Smooth muscle cell (in vitro differentiated cells): ENCODE results near the gene ACHE. TPM values are rescaled to one million over a fixed set of nuclear protein-coding genes. Genes with fewer than 3 reads are reported as not detected.
A peak's percentile ranks its signal among the peaks of the same experiment; 100 is the strongest.

Experiments used
- DNase-seq: peaks from one replicate; lab custom pipeline; 2025; ENCODE audit not compliant: unreplicated experiment; lab: John Stamatoyannopoulos, UW
- H2AFZ ChIP-seq: fragments of 200-600 bp; sonication (generic); 2 replicates; pipeline ENCODE4 v1.6.0; 2016; ENCODE audit warnings: antibody characterized with exemption, low read depth, mild to moderate bottlenecking
- H3F3A ChIP-seq: fragments of 200-600 bp; sonication (generic); 2 replicates; pipeline ENCODE4 v1.6.0; 2017; ENCODE audit warnings: antibody characterized with exemption, low read depth
- H3K27ac ChIP-seq: fragments of 200-600 bp; sonication (generic); 2 replicates; pipeline ENCODE4 v1.5.1; 2016; ENCODE audit warnings: low read depth, mild to moderate bottlenecking
- H3K27me3 ChIP-seq: fragments of 200-600 bp; sonication (generic); 2 replicates; pipeline ENCODE4 v1.6.1; 2016; ENCODE audit warnings: low read depth, mild to moderate bottlenecking
- H3K36me3 ChIP-seq: fragments of 200-600 bp; sonication (generic); 2 replicates; pipeline ENCODE4 v1.5.1; 2016; ENCODE audit warnings: low read depth
- H3K4me1 ChIP-seq: fragments of 200-600 bp; sonication (generic); 2 replicates; pipeline ENCODE4 v1.5.1; 2016; ENCODE audit warnings: low read depth
- H3K4me2 ChIP-seq: fragments of 200-600 bp; sonication (generic); 2 replicates; pipeline ENCODE4 v1.6.0; 2016; ENCODE audit warnings: mild to moderate bottlenecking
- H3K4me3 ChIP-seq: fragments of 200-600 bp; sonication (generic); 2 replicates; pipeline ENCODE4 v1.5.1; 2016; ENCODE audit warnings: mild to moderate bottlenecking
- H3K79me2 ChIP-seq: fragments of 200-600 bp; sonication (generic); 2 replicates; pipeline ENCODE4 v1.6.0; 2016; ENCODE audit warnings: low read depth, mild to moderate bottlenecking
- H3K9ac ChIP-seq: fragments of 200-600 bp; sonication (generic); 2 replicates; pipeline ENCODE4 v1.6.0; 2016; ENCODE audit warnings: low read depth
- H3K9me3 ChIP-seq: fragments of 200-600 bp; sonication (generic); replicated peaks from 2 replicates; pipeline ENCODE4 v1.5.1; 2016; ENCODE audit warnings: low read depth
- H4K20me1 ChIP-seq: fragments of 200-600 bp; sonication (generic); 2 replicates; pipeline ENCODE4 v1.6.0; 2016; ENCODE audit warnings: low read depth
- WGBS: methylation state at CpG from one replicate; pipeline ENCODE4 v1.1.7; 2016; ENCODE audit warnings: low lambda C conversion rate; 5-methylcytosine and 5-hydroxymethylcytosine counted together
- polyA plus RNA-seq: library from polyadenylated mRNA; unstranded; fragments of >200 nt; fragmentation: Nextera tagmentation; extraction: Ambion mirVana; gene quantifications from 2 replicates; pipeline ENCODE4 v1.2.1, GENCODE V29; 2016
- total RNA-seq: library from RNA; depleted of rRNA; stranded (reverse); fragments of >200 nt; gene quantifications from 2 replicates; pipeline ENCODE4 v1.2.3, GENCODE V29; 2014
- TF ChIP-seq, protein P1 (sequence below): fragments of 200-600 bp; sonication (generic); IDR thresholded peaks from 2 replicates; pipeline ENCODE4 v1.5.1; 2017; ENCODE audit warnings: borderline replicate concordance, mild to moderate bottlenecking, antibody characterized with exemption; ENCODE audit not compliant: insufficient read depth, poor library complexity, severe bottlenecking

The ACHE gene
- total and polyA plus RNA-seq, 2 experiments from 2014 or later, result 2.6 to 3.5 TPM

DNA sequence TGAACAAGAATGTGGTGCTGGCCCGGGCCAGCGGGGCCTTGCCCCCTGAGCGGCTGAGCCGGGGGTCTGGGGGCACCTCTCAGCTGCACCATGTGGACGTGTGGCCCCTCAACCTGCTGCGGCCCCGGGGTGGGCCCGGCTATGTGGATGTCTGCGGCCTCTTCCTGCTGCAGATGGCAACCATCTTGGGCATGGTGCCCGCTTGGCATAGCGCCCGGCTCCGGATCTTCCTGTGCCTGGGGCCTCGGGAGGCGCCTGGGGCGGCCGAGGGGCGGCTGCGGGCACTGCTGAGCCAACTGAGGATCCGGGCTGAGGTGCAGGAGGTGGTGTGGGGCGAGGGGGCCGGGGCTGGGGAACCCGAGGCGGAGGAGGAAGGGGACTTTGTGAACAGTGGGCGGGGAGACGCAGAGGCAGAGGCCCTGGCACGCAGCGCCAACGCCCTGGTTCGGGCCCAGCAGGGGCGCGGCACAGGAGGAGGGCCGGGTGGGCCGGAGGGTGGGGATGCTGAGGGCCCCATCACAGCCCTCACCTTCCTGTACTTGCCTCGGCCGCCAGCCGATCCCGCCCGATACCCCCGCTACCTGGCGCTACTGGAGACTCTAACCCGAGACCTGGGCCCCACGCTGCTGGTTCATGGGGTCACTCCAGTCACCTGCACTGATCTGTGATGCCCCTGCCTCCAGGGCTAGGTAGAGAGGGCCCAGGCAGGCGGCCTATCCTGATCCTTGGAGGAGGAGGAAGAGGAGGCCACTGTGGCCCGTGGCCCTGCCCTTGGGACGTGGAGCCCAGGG is 29.6 kb downstream of the ACHE start:
- H3K4me3 ChIP-seq, result no peak overlapping the region
- peaks cover 6% of the 10 kb centered on the region for H3F3A ChIP-seq
- DNase-seq, result no peak
- H3K79me2 ChIP-seq, result peaks cover 27% of the 10 kb centered on the region
- H3K36me3 ChIP-seq, result no peaks in the 10 kb centered on the region
- H3K4me1 ChIP-seq, result peaks cover 9% of the 10 kb centered on the region
- no peaks in the 10 kb centered on the region for H4K20me1 ChIP-seq
- TF ChIP-seq, protein P1, sequence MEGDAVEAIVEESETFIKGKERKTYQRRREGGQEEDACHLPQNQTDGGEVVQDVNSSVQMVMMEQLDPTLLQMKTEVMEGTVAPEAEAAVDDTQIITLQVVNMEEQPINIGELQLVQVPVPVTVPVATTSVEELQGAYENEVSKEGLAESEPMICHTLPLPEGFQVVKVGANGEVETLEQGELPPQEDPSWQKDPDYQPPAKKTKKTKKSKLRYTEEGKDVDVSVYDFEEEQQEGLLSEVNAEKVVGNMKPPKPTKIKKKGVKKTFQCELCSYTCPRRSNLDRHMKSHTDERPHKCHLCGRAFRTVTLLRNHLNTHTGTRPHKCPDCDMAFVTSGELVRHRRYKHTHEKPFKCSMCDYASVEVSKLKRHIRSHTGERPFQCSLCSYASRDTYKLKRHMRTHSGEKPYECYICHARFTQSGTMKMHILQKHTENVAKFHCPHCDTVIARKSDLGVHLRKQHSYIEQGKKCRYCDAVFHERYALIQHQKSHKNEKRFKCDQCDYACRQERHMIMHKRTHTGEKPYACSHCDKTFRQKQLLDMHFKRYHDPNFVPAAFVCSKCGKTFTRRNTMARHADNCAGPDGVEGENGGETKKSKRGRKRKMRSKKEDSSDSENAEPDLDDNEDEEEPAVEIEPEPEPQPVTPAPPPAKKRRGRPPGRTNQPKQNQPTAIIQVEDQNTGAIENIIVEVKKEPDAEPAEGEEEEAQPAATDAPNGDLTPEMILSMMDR, result no peak
- H2AFZ ChIP-seq, result no peak overlapping the region
- peak overlapping the region; percentile 99 for H3K9ac ChIP-seq
- no peaks in the 10 kb centered on the region for H3K27me3 ChIP-seq
- no peak overlapping the region for H3K4me2 ChIP-seq
- WGBS, result 96% methylated on average over 22 of the region's 46 CpGs
- peak overlapping the region; percentile 89 for H3K27ac ChIP-seq
- H3K9me3 ChIP-seq, result no peaks in the 10 kb centered on the region

DNA sequence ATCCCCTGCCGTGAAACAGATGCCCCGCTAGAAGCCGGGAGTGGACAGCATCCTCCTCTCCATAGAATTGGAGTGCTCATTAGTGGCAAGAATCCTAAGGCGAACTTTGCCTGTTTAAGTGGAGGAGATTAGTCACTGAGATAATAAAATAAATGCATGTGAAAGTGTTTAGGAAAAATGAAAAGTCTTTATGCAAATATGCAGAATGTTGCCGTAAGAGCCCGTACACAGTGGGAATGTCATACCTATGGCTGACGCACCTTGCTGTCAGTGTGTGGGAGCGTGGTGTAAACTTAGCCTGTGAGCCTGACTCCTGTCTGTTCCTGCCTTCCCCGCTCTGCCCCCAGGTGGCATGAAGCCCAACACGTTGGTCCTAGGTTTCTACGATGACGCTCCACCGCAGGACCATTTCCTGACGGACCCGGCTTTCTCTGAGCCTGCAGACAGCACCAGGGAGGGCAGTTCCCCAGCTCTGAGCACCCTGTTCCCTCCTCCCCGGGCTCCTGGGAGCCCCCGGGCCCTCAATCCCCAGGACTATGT is 30.2 kb downstream of the ACHE start:
- Histone ChIP-seq H3K79me2 (peaks cover 27% of the 10 kb centered on the region), H3K4me1 (peaks cover 9% of the 10 kb centered on the region), H4K20me1 (no peaks in the 10 kb centered on the region), H3K4me2 (no peak overlapping the region), H3K9me3 (no peaks in the 10 kb centered on the region), H3K36me3 (no peaks in the 10 kb centered on the region), H3K9ac (no peak overlapping the region), H2AFZ (no peak overlapping the region), H3F3A (peaks cover 6% of the 10 kb centered on the region), H3K4me3 (no peak overlapping the region), H3K27me3 (no peaks in the 10 kb centered on the region), H3K27ac (no peak overlapping the region)
- no peak for DNase-seq
- TF ChIP-seq, protein P1, result no peak
- 87% methylated on average over 17 of the region's 17 CpGs for WGBS

DNA sequence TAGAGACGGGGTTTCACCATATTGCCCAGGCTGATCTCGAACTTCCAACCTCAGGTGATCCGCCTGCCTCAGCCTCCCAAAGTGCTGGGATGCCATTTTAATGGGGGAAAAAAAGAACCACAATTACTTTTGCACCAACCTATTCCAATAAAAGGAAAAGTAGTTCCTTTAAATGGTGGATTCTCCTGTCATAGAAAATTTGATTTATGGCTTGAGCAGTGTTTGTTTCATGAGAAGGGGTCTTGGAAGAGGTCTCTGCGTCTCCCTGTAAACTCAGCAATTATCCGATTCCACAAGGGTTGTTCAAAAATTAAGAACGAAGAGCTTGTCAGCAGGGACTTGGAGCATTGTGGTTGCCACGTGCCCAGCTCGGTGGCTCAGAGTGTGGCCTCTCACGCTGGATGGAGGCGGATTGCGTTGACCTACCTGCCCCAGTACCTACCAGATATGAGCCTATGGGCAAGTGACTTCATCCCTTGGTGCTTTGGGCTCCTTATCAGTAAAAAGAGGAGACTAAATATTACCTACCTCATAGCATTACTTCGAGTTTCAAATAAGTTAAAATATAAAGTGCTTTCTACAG is 31.3 kb downstream of the ACHE start:
- DNase-seq, result no peak
- no peaks in the 10 kb centered on the region for H3K27me3 ChIP-seq
- H3K9me3 ChIP-seq, result no peaks in the 10 kb centered on the region
- H3K4me3 ChIP-seq, result no peak overlapping the region
- TF ChIP-seq, protein P1, result no peak
- peaks cover 6% of the 10 kb centered on the region for H3F3A ChIP-seq
- H3K9ac ChIP-seq, result no peak overlapping the region
- H4K20me1 ChIP-seq, result no peaks in the 10 kb centered on the region
- peaks cover 9% of the 10 kb centered on the region for H3K4me1 ChIP-seq
- WGBS, result 98% methylated on average over 12 of the region's 12 CpGs
- no peak overlapping the region for H3K4me2 ChIP-seq
- H3K36me3 ChIP-seq, result no peaks in the 10 kb centered on the region
- peaks cover 22% of the 10 kb centered on the region for H3K79me2 ChIP-seq
- no peak overlapping the region for H3K27ac ChIP-seq
- no peak overlapping the region for H2AFZ ChIP-seq
